NCI-H1417 (cell line): ENCODE results near the gene STMND1.

ENCODE experiments used
- DNase-seq, 3 experiments: peaks; one replicate each; lab custom pipeline; 2025; lab: John Stamatoyannopoulos, UW

The STMND1 gene

DNA sequence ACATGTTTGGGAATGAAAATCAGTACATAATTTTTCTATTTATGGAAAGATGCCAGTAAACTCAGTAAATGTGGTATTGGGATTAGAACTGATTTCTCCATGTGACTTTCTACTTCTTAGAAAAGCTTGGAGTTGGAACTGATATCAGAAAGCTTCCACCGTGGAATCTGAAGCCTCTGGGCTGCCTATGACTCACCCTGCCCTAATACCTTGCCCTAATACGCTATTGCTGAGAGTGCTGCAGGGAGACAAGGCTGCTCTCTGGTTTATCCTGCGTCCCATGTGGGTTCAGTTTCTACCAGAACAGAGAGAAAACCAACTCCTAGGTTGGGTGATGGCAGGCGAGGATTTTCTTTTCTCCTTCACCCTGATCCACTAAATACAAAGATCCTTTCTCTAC is 3.3 kb upstream of the STMND1 start:
- no peak for DNase-seq

DNA sequence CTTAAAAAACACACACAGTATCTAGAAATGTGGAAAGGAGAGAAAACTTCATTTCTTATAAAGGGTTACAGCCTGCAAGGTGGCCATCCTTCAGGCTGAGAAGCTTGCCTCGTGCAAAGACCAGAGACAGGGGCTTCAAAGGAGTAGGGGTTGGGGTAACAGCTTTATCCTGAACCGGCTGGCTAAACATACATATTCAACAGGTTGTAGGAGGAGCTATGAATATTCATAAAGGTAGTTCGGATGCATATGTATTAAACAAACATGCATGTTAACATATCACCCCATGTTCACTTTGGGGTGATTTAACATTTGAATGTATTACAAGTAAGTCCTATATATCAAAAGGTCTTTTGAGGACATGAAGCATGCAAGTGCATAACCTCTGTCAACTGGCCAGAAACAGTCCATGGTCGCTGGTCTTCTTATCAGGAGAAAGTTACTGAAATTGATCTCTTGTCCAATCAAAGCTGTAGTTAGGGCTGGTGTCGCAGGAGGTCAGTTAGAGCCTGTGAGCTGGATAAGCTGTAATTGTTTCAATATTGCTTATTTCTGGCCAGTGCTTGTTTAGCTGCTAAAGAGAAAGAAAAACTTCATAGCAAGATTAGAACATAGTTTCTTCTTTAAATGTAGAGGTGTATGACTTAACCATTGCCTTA is 2.3 kb upstream of the STMND1 start:
- DNase-seq = no peak

DNA sequence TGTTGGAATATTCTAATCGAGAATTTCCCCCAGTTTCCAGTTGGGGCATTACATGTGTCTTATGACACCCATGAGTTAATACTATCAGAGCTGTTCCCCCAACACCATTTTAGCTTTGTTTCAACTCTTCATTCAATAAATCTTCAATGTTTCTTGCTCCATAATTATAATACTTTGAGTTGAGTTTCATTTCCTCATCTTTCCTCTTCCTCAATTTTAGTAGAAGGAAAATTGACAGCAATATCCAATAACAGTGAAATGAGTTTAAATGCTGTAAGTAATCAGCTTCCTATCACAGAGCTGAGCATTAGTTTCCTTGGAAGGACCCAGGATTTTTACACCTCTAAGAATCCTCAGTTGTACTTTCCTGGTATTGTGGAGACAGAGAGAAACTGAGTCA is 1.0 kb upstream of the STMND1 start:
- no peak for DNase-seq

DNA sequence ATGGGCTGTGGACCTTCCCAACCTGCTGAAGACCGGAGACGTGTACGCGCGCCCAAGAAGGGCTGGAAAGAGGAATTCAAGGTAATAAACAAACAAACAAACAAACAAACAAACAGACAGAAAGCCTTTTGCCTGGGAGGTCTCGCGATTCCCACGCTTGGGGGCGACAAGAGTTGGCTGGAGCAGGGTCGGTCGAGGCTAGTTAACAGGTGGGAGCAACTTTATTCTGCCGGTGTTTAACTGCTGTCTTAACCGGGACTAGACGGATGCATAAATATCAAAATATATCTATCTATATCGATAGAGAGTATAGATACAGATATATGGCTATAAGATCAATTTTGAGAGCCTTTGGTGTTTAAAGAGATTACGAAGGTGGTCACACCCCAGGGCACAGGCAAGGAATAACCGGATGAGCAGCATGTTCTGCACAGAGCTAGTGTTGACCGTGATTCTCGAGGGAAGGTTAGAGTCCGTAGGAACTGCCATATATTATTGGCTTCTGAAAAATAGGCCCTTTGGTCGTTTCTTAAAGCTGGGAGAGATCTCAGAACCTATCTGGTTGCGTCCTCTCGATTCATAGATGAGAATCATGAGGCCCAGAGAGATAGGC is 514 bp downstream of the STMND1 start:
- DNase-seq = peak in 2 of 3 experiments; percentile 28 to 49

DNA sequence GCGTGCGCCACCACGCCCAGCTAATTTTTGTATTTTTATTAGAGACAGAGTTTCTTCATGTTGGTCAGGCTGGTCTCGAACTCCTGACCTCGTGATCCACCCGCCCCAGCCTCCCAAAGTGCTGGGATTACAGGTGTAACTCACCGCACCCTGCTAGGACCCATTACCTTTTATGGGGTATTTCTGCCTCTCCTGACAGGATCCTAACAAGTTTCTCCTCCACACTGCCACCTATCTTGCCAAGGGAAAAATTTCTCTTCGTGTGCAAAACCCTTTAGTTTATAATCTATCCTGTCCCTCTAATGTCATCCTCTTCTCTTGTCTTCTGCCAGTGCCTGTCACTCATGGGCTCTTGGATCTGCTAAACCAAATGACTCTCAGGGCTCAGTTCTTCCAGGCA is 1.9 kb downstream of the STMND1 start:
- no peak for DNase-seq

DNA sequence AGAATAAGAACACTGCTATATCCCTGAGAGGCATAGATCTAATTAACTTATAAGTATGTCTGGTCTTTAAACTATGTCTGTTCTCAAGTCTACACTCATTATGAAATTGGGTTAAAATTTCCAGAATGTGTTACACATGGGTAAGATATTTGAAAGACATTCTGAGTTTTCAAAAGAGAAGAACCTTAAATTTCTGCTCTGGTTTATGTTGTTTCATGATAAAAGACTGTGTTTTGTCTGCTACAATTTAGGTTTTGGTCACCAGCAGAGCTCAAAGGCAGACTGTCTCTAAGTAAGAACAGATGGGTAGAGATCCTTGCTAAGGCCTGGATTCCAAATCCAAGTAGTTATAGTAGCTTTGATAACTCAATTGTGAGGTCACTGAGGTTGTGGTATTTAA is 6.0 kb downstream of the STMND1 start:
- DNase-seq = no peak

DNA sequence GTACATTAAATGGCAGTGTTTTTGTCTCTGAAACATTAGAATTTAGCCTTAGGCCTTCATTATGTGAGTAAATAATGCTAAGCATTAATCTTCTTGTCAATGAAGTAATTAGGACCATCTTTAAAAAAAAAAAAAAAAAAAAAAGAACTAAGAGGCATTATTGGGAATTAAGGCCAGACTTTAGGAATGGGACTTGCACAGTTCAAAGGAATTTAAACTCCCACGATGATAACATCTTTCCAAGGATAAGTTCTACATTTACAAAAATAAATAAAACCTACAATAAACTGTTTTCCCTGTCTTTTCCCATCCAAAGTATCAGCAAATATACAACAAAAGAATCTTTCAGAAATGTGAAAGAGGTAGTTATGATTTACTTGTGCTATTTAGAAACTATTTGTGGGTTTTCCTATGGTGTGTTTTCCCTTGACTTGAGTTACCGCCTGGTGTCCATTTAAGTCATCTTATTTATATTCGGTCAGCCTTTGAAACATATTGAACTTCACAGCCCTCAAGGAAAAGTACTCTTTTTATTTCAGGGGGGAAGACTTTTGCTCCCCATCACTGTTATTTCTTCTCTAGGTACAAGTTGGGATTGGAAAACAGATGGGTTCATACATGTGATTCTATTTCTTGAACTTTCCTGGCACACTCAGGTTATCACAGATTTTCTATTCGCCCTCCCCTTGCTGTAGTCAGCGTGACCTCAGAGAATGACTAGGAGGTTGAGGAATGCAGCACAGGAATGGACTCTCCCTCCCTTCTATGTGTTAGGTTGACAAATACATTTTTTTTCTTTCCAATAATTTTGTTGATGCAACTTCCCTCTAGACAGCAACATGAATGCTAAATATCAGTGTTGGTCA is 13.6 kb downstream of the STMND1 start:
- no peak for DNase-seq

DNA sequence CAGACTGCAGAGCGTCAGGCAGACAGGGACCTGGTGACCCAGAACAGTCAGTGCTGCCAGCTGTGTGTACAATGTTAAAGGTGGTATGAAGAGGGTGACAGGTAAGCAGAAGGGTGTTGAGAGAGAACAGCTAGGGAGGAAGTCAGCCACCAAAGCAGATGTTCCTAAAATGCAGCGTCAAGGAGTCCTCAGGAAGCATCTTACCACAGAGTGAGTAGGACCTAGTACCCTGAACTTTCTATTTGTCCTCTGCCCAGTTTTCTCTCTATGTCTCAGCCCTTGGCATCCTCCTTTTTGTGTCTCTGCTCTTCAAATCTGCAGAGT is 14.2 kb downstream of the STMND1 start:
- no peak for DNase-seq

DNA sequence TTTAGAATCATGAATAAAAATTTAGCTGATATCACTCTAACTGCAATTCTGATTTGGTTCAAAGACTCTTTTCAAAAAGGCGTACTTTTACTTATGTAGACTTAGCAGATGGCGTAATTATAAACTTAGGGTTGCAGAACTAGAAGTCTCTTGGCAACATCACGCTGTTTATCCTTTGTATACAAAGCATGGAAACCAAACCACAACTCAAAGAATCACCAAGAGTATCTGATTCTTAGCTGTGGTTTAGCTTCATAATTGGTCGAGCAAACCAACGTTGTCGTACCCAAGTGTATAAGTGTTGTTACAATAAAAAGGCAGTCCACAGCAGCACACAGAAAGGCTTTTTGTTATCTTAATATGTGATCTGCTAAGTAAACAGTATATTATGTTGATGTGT is 18.2 kb downstream of the STMND1 start:
- DNase-seq = peak in 1 of 3 experiments; percentile 20

DNA sequence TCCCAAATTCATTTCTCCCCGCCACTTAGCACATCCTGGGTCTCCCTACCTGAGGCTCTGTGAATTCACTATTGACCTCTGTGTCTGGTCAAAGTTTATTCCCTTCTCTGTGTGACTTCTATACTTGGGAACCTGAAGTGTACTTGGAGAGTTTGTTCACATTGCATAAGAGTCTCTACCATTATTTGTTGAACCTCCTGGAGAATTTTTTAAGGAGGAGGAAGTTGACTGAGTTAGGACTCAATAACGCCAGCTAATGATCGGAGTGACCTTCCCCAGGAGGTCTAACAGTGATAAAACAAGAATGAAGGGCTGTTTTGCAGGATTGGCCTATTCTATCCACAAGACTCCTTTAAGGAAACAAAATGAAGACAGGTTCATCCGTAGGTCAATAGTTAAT is 23.6 kb downstream of the STMND1 start:
- DNase-seq = no peak

DNA sequence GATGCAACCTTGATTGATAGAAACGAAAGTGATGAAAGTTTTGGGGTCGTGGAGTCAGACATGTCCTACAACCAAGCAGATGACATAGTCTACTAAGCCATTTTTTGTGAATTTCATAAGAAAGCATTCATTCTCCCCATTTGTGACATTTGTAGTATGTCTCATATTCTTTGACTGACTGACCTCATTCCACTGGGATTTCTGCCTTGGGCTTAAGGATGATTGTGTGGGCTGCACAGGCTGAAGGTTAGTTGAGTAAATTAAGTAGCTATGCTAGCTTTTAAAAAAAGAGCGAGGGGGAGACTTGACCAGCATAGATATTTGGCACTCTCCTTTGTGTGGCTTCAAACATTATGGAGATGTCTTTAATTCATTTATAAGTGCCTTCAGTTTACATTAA is 28.9 kb downstream of the STMND1 start:
- no peak for DNase-seq

DNA sequence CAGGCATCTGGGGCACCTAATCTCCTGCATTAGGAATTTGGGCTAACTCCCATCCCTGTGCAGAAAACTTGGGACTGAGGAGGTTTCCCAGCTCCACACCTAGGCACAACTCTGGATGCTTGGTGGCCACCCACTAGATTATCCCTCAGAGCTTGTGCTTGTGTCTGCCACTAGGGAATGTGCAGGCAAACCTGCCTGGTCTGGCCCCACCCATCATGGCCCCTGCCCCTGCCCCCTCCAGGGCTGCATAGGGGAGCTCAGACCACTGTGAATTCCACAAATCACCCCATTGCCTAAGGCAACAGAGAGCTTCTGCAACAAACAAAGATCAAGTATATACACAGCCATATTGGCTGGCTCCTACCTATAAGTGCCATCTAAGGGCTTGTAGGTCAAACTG is 31.1 kb downstream of the STMND1 start:
- no peak for DNase-seq

DNA sequence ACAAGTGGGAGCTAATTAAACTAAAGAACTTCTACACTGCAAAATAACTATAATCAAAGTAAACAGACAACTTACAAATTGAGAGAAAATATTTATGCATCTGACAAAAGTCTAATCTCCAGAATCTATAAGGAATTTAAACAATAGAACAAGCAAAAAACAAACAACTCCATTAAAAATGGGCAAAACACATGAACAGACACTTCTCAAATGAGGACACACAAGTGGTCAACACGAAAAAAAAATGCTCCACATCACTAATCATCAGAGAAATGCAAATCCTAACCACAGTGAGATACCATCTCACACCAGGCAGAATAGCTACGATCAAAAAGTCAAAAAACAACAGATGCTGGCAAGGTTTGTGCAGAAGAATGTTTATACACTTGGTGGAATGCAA is 36.2 kb downstream of the STMND1 start:
- DNase-seq = no peak

DNA sequence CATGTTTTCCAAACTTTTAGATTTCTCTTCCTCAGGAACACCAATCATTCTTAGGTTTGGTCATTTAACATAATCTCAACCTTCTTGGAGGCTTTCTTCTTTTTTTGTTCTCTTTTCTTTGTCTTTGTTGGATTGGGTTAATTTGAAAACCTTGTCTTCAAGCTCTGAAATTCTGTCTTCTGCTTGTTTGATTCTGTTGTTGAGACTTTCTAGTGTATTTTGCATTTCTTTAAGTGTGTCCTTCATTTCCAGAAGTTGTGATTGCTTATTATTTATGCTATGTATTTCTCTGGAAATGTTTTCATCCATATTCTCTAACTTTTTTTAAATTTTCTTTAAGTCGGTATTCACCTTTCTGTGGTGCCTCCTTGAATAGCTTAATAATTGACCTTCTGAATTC is 42.2 kb downstream of the STMND1 start:
- no peak for DNase-seq

DNA sequence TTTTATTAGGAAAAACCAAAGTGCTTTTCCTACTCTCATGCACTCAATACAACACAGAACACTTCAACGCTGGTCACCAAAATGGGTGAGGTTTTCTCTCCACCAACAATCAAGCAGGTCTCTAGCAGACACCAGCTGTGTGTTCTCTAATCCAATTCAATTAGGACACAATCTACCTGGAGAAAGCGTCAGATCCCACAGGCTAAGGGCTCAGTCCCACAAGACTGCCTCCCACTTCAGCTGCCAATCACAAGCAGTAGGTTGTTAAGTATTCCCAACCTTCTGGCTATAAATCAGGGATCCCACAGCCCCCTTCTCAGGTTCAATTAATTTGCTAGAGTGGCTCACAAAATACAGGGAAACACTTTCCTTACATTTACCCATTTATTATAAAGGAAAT is 47.7 kb downstream of the STMND1 start:
- DNase-seq = peak in 1 of 3 experiments; percentile 18

DNA sequence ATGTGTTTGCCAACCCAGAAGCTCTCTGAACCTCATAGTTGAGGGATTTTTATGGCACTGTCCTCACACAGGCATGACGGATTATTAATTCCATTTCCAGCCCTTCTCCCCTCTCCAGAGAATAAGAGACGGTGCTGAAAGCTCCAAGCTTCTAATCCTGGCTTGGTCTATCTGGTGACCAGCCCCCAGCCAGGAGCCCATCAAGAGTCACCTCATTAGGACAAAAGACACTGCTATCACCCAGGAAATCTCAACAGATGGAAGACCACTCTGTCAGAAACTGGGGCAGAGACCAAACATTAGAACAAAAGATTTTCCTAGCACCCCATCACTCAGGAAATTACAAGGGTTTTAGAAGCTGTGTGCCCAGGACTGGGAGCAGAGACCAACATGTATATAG is 48.2 kb downstream of the STMND1 start:
- no peak for DNase-seq

DNA sequence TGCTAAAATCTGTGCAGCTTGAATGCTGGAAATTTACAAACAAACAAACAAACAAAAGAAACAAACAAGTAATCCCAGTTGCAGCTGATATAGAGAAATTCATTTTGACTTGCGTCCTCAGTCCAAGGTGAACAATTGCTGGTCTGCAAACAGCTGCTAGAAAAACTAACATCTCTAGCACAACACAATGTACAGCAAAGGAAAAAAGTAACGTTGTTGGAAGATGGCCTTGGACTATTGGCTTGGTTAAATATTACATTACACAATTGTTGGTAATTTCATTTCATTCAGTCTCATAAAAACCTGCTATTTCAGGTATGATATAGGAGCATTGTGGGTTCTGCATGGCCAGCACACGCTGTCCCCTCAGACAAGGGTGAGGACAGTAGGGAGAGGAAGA is 50.0 kb downstream of the STMND1 start:
- DNase-seq = no peak

DNA sequence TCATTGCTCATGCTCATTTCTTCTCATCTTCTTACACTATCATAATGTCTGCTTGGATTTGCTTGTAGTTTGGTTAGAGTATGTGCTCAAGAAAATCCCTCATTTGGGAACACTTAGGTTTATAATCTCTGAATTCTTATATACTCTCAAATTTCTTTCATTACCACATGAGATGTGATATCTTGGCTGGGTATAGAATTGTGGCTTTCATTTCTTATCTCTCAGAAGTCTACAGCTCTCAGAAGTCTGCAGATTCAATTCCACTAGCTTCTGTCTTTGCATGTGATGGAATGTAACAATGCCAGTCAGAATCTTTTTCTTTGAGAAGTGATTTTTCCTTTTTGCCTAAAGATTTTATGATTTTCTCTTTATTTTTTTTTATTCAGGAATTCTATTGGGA is 50.9 kb downstream of the STMND1 start:
- DNase-seq = no peak

DNA sequence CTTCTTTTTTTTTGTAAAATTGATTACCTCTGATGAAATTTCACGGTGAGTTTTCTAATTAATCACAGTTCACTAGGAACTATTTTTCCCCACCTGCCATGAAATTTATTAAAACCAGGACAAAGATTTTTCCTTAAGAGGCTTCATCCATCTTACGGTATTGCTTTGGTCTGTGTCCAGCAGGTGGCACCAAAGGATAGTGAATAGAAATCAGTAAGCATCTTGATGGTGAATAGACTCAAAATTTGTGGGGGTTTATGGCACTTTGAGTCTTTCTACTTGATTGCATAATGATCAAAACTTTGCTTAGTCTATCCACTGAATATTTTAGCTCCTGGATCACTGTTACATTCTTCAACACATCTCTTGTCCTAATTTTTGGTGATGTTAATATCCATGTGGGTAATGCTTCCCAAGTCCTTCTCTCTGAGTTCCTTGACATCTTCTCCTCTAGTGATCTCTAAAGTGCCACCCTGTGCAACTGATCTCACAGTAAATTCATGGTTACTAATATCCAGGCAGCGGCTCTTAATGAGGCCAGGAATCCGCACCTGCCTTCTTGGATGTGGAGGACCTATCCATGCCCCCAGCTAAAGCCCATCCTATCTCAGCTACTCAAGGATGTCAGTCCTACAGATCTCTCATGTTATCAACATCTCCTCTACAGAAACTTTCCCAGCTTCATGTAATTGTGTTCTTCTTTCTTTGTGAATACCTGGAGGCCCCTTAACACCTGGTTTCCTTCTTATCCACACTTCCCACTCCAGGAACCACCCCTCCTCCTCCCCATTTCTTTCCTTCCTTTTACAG is 54.5 kb downstream of the STMND1 start:
- peak; percentile 60 to 86 (median 73) for DNase-seq

DNA sequence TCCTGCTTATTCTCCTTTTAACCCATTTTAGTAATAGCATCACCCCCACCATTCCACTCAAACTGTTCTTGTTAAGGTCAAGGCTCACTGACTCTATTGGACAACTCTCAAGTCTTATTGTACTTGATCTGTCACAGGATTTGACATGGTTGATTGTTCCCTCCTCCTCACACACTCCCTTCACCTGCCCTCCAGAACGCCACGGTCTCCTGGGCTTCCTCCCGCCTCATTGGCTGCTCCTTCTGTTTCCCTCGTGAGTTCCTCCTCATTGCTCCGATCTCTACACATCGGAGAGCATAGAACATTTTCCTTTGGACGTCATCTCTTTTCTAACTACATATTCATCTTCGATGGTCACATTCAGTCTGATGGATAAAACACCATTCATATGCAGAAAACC is 55.1 kb downstream of the STMND1 start:
- no peak for DNase-seq

DNA sequence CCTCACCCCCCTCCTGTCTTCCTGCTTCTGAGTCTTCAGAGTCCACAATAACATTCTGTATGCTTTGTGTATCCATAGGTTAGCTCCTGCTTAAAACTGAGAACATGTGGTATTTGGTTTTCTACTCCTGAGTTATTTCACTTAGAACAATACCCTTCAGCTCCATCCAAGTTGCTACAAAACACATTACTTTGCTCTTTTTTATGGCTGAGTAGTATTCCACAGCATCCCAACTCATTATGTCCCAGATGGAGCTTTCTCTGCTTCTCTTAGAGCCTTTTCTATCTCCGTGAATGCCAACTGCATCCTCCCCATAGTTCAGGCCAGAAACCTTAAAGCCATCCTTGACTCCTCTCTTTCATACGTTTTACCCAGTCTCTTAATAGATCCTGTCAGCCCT is 55.8 kb downstream of the STMND1 start:
- no peak for DNase-seq

DNA sequence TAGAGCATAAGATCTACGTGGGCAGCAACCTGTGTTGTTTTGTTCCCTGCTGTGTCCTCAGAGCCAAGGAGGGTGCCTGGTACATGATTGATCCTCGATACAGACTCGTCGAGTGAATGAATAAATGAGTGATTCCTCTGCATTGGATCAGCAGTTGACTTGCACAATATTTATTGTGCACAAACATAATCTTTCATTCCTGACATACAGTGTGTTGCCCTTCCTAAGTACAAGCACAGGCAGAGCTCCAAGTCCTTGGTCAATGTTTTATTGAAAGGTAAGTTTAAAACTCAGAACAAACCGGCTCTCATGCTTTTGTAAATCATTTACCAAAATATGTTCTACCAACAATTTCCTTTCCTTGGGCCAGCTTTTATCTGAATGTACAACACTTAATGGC is 57.4 kb downstream of the STMND1 start:
- DNase-seq = no peak

DNA sequence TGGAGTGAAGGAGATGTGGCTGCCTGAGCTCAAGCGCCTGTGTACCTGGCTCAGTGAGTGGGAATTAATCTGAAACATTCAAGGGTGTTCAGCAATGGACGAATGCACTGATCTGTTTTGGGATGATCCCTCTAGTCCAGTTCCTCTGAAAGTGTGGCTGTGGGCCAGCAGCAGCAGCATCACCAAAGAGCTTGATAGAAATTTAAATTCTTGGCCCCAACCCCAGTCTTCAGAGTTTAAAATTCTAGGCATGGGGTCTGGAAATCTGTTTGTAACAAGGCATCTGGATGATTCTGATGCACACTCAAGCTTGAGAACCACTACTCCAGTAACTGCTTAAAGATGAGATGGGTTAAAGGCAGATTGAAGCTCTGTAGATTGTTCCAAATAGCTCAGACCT is 59.2 kb downstream of the STMND1 start:
- DNase-seq = no peak
